ENCODE data around the gene FXYD7. TPM values are rescaled to one million over a fixed set of nuclear protein-coding genes. Genes with fewer than 3 reads are reported as not detected.

The FXYD7 gene
- total RNA-seq, 1 donor from 2014 or later: not detected

GRCh38 chr19:35160629-35161433 is 17.8 kb downstream of the FXYD7 start:
- DNase-seq (ENCODE audit: low read depth): no peak
- Histone ChIP-seq H3K27me3 (ENCODE audit: control insufficient read depth, insufficient read depth, low read length) (no peaks in the 10 kb centered on the region), H3K4me3 (ENCODE audit: low read depth, low read length) (no peak overlapping the region), H3K36me3 (ENCODE audit: control insufficient read depth, insufficient read depth, low read length) (no peaks in the 10 kb centered on the region)
- no peak for TF ChIP-seq CTCF (IDR thresholded peaks at IDR 0.05; ENCODE audit: insufficient read depth, low read length, poor library complexity, severe bottlenecking)

- no peak overlapping the region for H3K4me3 ChIP-seq (ENCODE audit: low read depth, low read length)
- DNase-seq (ENCODE audit: low read depth): no peak
- no peaks in the 10 kb centered on the region for H3K36me3 ChIP-seq (ENCODE audit: control insufficient read depth, insufficient read depth, low read length)
- no peak for TF ChIP-seq CTCF (IDR thresholded peaks at IDR 0.05; ENCODE audit: insufficient read depth, low read length, poor library complexity, severe bottlenecking)
- H3K27me3 ChIP-seq (ENCODE audit: control insufficient read depth, insufficient read depth, low read length): no peaks in the 10 kb centered on the region
Observed at GRCh38 chr19:35161434-35161743, 18.3 kb downstream of the FXYD7 start.

- H3K27me3 ChIP-seq (ENCODE audit: control insufficient read depth, insufficient read depth, low read length): no peaks in the 10 kb centered on the region
- no peak for TF ChIP-seq CTCF (IDR thresholded peaks at IDR 0.05; ENCODE audit: insufficient read depth, low read length, poor library complexity, severe bottlenecking)
- H3K4me3 ChIP-seq (ENCODE audit: low read depth, low read length): no peak overlapping the region
- H3K36me3 ChIP-seq (ENCODE audit: control insufficient read depth, insufficient read depth, low read length): no peaks in the 10 kb centered on the region
- DNase-seq (ENCODE audit: low read depth): no peak
Observed at GRCh38 chr19:35162471-35163326, 19.6 kb downstream of the FXYD7 start.

- Histone ChIP-seq H3K4me3 (ENCODE audit: low read depth, low read length) (no peak overlapping the region), H3K36me3 (ENCODE audit: control insufficient read depth, insufficient read depth, low read length) (no peaks in the 10 kb centered on the region), H3K27me3 (ENCODE audit: control insufficient read depth, insufficient read depth, low read length) (no peaks in the 10 kb centered on the region)
- no peak for TF ChIP-seq CTCF (IDR thresholded peaks at IDR 0.05; ENCODE audit: insufficient read depth, low read length, poor library complexity, severe bottlenecking)
- no peak for DNase-seq (ENCODE audit: low read depth)
Observed at GRCh38 chr19:35164418-35164817, 21.4 kb downstream of the FXYD7 start.

- DNase-seq (ENCODE audit: low read depth): no peak
- no peaks in the 10 kb centered on the region for H3K36me3 ChIP-seq (ENCODE audit: control insufficient read depth, insufficient read depth, low read length)
Observed at GRCh38 chr19:35165200-35166058, 22.4 kb downstream of the FXYD7 start.

More at GRCh38 chr19:35165200-35166058, 22.4 kb downstream of the FXYD7 start:
- TF ChIP-seq CTCF (IDR thresholded peaks at IDR 0.05; ENCODE audit: insufficient read depth, low read length, poor library complexity, severe bottlenecking): no peak
- H3K4me3 ChIP-seq (ENCODE audit: low read depth, low read length): no peak overlapping the region
- no peaks in the 10 kb centered on the region for H3K27me3 ChIP-seq (ENCODE audit: control insufficient read depth, insufficient read depth, low read length)

Measured in kidney epithelial cell (primary cell).